GM12891 (cell line): ENCODE data around the gene PPM1F.

ENCODE experiments used
- PAX5 ChIP-seq: IDR thresholded peaks from 2 replicates; pipeline ENCODE4 v1.6.1; 2011; ENCODE audit warnings: low read length, moderate library complexity, mild to moderate bottlenecking; ENCODE audit not compliant: insufficient read depth, severe bottlenecking
- POLR2A ChIP-seq: IDR thresholded peaks from 2 replicates; pipeline ENCODE4 v1.6.1; 2011; ENCODE audit warnings: low read depth, low read length, control low read depth
- POLR2AphosphoS5 ChIP-seq: IDR thresholded peaks from 2 replicates; pipeline ENCODE4 v1.6.1; 2011; ENCODE audit warnings: low read depth, low read length, control low read depth

DNA sequence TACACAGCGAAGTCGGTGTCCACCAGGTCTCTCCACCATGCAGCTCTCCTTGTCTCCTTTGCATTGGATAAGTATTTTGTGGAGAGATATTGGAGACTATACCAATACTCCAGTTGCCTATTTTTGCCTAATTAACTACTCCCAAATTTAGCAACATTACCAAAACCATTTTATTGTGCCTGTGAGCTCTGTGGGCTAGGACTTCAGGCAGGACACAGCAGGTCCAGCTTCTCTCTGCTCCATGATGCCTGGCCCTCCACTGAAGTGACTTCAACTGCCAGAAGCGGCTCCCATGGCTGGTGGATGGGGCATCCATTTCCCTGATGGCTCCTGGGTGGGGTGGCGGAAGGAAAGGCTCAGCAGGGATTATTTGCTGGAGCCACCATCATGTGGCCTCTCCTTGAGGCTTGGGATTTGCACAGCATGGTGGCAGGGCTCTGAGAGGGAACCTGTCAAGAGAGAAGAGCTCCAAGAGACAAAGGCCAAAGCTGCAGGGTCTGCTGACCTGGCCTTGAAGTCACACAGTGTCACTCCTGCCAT is 48.3 kb downstream of the PPM1F start:
- TF ChIP-seq POLR2AphosphoS5 (no peak), POLR2A (no peak), PAX5 (no peak)
